ENCODE measurements around the gene THSD7B.

Gene THSD7B

GRCh38 chr2:136785215-136785614 lies 19.9 kb downstream of the THSD7B start:
- Histone ChIP-seq H2AFZ (ENCODE audit: low read length) (no peak overlapping the region), H2BK15ac (ENCODE audit: low read length) (peak overlapping the region; percentile 82), H4K91ac (ENCODE audit: low read depth, low read length, poor library complexity) (no peak overlapping the region), H3K14ac (ENCODE audit: low read length) (no peak overlapping the region), H3K27me3 (ENCODE audit: control insufficient read depth in 3 of 3, insufficient read depth in 3 of 3, low read depth in 1 of 3, low read length in 3 of 3) (no peaks in the 10 kb centered on the region), H3K79me1 (ENCODE audit: low read depth, low read length) (peaks cover 3% of the 10 kb centered on the region), H3K9ac (ENCODE audit: low read depth, low read length, poor library complexity) (peak overlapping the region; percentile 15), H3K4me3 (ENCODE audit: low read length in 2 of 2) (no peak overlapping the region), H3K23ac (ENCODE audit: low read depth, low read length, poor library complexity) (no peak overlapping the region), H3K36me3 (replicated peaks in 1 of 2; ENCODE audit: control insufficient read depth in 2 of 2, insufficient read depth in 2 of 2, low read length in 2 of 2) (no peaks in the 10 kb centered on the region), H3K4ac (ENCODE audit: low read length) (no peak overlapping the region), H3K4me1 (ENCODE audit: control insufficient read depth in 2 of 2, insufficient read depth in 1 of 2, low read depth in 1 of 2, low read length in 2 of 2) (no peaks in the 10 kb centered on the region), H2AK5ac (ENCODE audit: low read depth, low read length) (no peak overlapping the region), H3K27ac (replicated peaks; ENCODE audit: low read length) (no peak overlapping the region), H3K9me3 (replicated peaks in 1 of 2; ENCODE audit: control insufficient read depth in 2 of 2, insufficient read depth in 1 of 2, low read depth in 1 of 2, low read length in 2 of 2) (peaks cover 0 to 2% of the 10 kb centered on the region in 2 donors), H3K4me2 (ENCODE audit: insufficient read depth, low read length, poor library complexity, severe bottlenecking) (no peak overlapping the region), H2BK5ac (ENCODE audit: low read length) (peak overlapping the region; percentile 42), H2BK120ac (ENCODE audit: low read depth, low read length) (no peak overlapping the region), H4K8ac (ENCODE audit: low read depth, low read length) (peak overlapping the region; percentile 54), H3K18ac (ENCODE audit: low read length) (peak overlapping the region; percentile 63), H2BK12ac (ENCODE audit: low read length) (peak overlapping the region; percentile 87)
- DNase-seq (ENCODE audit: low spot score): no peak
- WGBS, 2 donors (ENCODE audit: extremely low coverage in 2 of 2, insufficient read length in 2 of 2, insufficient replicate concordance in 1 of 2): no CpG with 5 or more reads among the region's 3 CpGs

GRCh38 chr2:136787970-136788369 lies 22.6 kb downstream of the THSD7B start:
- no peak overlapping the region for H3K27ac ChIP-seq (replicated peaks; ENCODE audit: low read length)
- no peak overlapping the region for H3K4me2 ChIP-seq (ENCODE audit: insufficient read depth, low read length, poor library complexity, severe bottlenecking)
- peaks cover 0 to 2% of the 10 kb centered on the region in 2 donors for H3K9me3 ChIP-seq (replicated peaks in 1 of 2; ENCODE audit: control insufficient read depth in 2 of 2, insufficient read depth in 1 of 2, low read depth in 1 of 2, low read length in 2 of 2)
- H3K18ac ChIP-seq (ENCODE audit: low read length): no peak overlapping the region
- no peak overlapping the region for H2BK120ac ChIP-seq (ENCODE audit: low read depth, low read length)
- no peak overlapping the region for H3K14ac ChIP-seq (ENCODE audit: low read length)
- no peak overlapping the region for H2AK5ac ChIP-seq (ENCODE audit: low read depth, low read length)
- H2AFZ ChIP-seq (ENCODE audit: low read length): no peak overlapping the region
- H3K36me3 ChIP-seq (replicated peaks in 1 of 2; ENCODE audit: control insufficient read depth in 2 of 2, insufficient read depth in 2 of 2, low read length in 2 of 2): no peaks in the 10 kb centered on the region
- no peak overlapping the region for H3K23ac ChIP-seq (ENCODE audit: low read depth, low read length, poor library complexity)
- no peaks in the 10 kb centered on the region for H3K4me1 ChIP-seq (ENCODE audit: control insufficient read depth in 2 of 2, insufficient read depth in 1 of 2, low read depth in 1 of 2, low read length in 2 of 2)
- H2BK15ac ChIP-seq (ENCODE audit: low read length): no peak overlapping the region
- no peak overlapping the region for H2BK12ac ChIP-seq (ENCODE audit: low read length)
- WGBS, 2 donors (ENCODE audit: extremely low coverage in 2 of 2, insufficient read length in 2 of 2, insufficient replicate concordance in 1 of 2): no CpG with 5 or more reads among the region's 3 CpGs
- no peak overlapping the region for H2BK5ac ChIP-seq (ENCODE audit: low read length)
- H4K8ac ChIP-seq (ENCODE audit: low read depth, low read length): no peak overlapping the region
- H4K91ac ChIP-seq (ENCODE audit: low read depth, low read length, poor library complexity): no peak overlapping the region
- H3K79me1 ChIP-seq (ENCODE audit: low read depth, low read length): peaks cover 3% of the 10 kb centered on the region
- no peaks in the 10 kb centered on the region for H3K27me3 ChIP-seq (ENCODE audit: control insufficient read depth in 3 of 3, insufficient read depth in 3 of 3, low read depth in 1 of 3, low read length in 3 of 3)
- no peak overlapping the region for H3K4ac ChIP-seq (ENCODE audit: low read length)
- no peak overlapping the region for H3K9ac ChIP-seq (ENCODE audit: low read depth, low read length, poor library complexity)
- DNase-seq (ENCODE audit: low spot score): no peak
- no peak overlapping the region for H3K4me3 ChIP-seq (ENCODE audit: low read length in 2 of 2)

GRCh38 chr2:136796339-136796738 lies 31.0 kb downstream of the THSD7B start:
- Histone ChIP-seq H2BK15ac (ENCODE audit: low read length) (no peak overlapping the region), H3K4ac (ENCODE audit: low read length) (no peak overlapping the region), H2AK5ac (ENCODE audit: low read depth, low read length) (no peak overlapping the region), H3K9me3 (replicated peaks in 1 of 2; ENCODE audit: control insufficient read depth in 2 of 2, insufficient read depth in 1 of 2, low read depth in 1 of 2, low read length in 2 of 2) (no peaks in the 10 kb centered on the region), H2BK5ac (ENCODE audit: low read length) (no peak overlapping the region), H3K36me3 (replicated peaks in 1 of 2; ENCODE audit: control insufficient read depth in 2 of 2, insufficient read depth in 2 of 2, low read length in 2 of 2) (no peaks in the 10 kb centered on the region), H3K14ac (ENCODE audit: low read length) (no peak overlapping the region), H2BK12ac (ENCODE audit: low read length) (no peak overlapping the region), H4K8ac (ENCODE audit: low read depth, low read length) (no peak overlapping the region), H3K23ac (ENCODE audit: low read depth, low read length, poor library complexity) (no peak overlapping the region), H3K79me1 (ENCODE audit: low read depth, low read length) (no peaks in the 10 kb centered on the region), H3K9ac (ENCODE audit: low read depth, low read length, poor library complexity) (no peak overlapping the region), H3K4me3 (ENCODE audit: low read length in 2 of 2) (no peak overlapping the region), H2AFZ (ENCODE audit: low read length) (no peak overlapping the region), H3K18ac (ENCODE audit: low read length) (no peak overlapping the region), H3K4me1 (ENCODE audit: control insufficient read depth in 2 of 2, insufficient read depth in 1 of 2, low read depth in 1 of 2, low read length in 2 of 2) (no peaks in the 10 kb centered on the region), H2BK120ac (ENCODE audit: low read depth, low read length) (no peak overlapping the region), H3K27ac (replicated peaks; ENCODE audit: low read length) (no peak overlapping the region), H3K27me3 (ENCODE audit: control insufficient read depth in 3 of 3, insufficient read depth in 3 of 3, low read depth in 1 of 3, low read length in 3 of 3) (no peaks in the 10 kb centered on the region), H4K91ac (ENCODE audit: low read depth, low read length, poor library complexity) (no peak overlapping the region), H3K4me2 (ENCODE audit: insufficient read depth, low read length, poor library complexity, severe bottlenecking) (no peak overlapping the region)
- no CpG with 5 or more reads among the region's 4 CpGs for WGBS, 2 donors (ENCODE audit: extremely low coverage in 2 of 2, insufficient read length in 2 of 2, insufficient replicate concordance in 1 of 2)
- no peak for DNase-seq (ENCODE audit: low spot score)

- Histone ChIP-seq H3K9me3 (replicated peaks in 1 of 2; ENCODE audit: control insufficient read depth in 2 of 2, insufficient read depth in 1 of 2, low read depth in 1 of 2, low read length in 2 of 2) (no peaks in the 10 kb centered on the region), H2BK15ac (ENCODE audit: low read length) (no peak overlapping the region), H2BK5ac (ENCODE audit: low read length) (no peak overlapping the region), H3K23ac (ENCODE audit: low read depth, low read length, poor library complexity) (no peak overlapping the region), H2AFZ (ENCODE audit: low read length) (no peak overlapping the region), H3K27me3 (ENCODE audit: control insufficient read depth in 3 of 3, insufficient read depth in 3 of 3, low read depth in 1 of 3, low read length in 3 of 3) (no peaks in the 10 kb centered on the region), H2AK5ac (ENCODE audit: low read depth, low read length) (no peak overlapping the region), H3K9ac (ENCODE audit: low read depth, low read length, poor library complexity) (no peak overlapping the region), H2BK12ac (ENCODE audit: low read length) (no peak overlapping the region), H4K91ac (ENCODE audit: low read depth, low read length, poor library complexity) (no peak overlapping the region), H3K79me1 (ENCODE audit: low read depth, low read length) (no peaks in the 10 kb centered on the region), H3K4me2 (ENCODE audit: insufficient read depth, low read length, poor library complexity, severe bottlenecking) (no peak overlapping the region), H3K4me3 (ENCODE audit: low read length in 2 of 2) (no peak overlapping the region), H3K4me1 (ENCODE audit: control insufficient read depth in 2 of 2, insufficient read depth in 1 of 2, low read depth in 1 of 2, low read length in 2 of 2) (no peaks in the 10 kb centered on the region), H3K4ac (ENCODE audit: low read length) (no peak overlapping the region), H3K36me3 (replicated peaks in 1 of 2; ENCODE audit: control insufficient read depth in 2 of 2, insufficient read depth in 2 of 2, low read length in 2 of 2) (no peaks in the 10 kb centered on the region), H2BK120ac (ENCODE audit: low read depth, low read length) (no peak overlapping the region), H3K18ac (ENCODE audit: low read length) (no peak overlapping the region), H3K27ac (replicated peaks; ENCODE audit: low read length) (no peak overlapping the region), H4K8ac (ENCODE audit: low read depth, low read length) (no peak overlapping the region), H3K14ac (ENCODE audit: low read length) (no peak overlapping the region)
- no peak for DNase-seq (ENCODE audit: low spot score)
Measured at GRCh38 chr2:136798766-136799165, 33.4 kb downstream of the THSD7B start.
